Suppressor macrophage (primary cell): ENCODE data around the gene CTNNA2.

Experiments
- DNase-seq, 4 experiments: peaks; one replicate each; pipeline ENCODE4 v3.0.0-alpha.2; 2020 to 2022

Gene CTNNA2

DNA sequence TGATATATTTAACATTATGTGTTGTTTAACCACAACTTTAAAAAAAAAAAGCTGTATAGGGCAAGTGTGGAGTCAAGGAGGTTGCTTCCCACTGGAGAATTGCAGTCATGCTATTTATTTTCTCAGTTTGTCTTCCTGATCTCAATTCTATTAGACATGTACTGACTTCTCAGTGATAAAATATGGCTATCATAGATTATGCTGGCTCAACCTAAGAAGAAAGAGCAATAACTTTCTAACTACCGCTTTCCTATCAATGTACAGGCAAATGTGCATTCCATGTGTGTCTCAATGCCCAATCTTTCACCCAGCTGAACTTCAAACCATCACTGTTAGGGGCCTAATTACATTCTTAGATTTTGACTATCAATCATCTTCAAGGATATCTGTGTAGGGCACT is 201.4 kb downstream of the CTNNA2 start:
- DNase-seq = no peak

DNA sequence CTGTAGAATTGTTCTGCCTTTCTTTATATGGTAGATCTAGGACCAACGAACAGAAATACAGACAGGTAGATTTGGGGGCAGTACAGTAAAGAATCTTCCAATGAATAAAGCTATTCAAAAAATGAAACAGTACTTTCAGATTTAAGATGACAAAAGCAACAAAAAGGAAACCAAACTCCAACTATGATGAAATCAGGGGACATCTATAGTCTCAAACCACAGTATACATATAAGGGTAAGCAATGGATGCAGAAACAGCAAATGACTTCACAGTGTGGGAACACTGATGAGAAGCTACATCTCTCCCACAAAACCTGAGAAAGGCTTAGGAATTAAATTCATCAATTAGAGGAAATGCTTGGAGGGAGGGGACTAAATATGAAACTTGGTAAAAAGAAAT is 202.5 kb downstream of the CTNNA2 start:
- DNase-seq = no peak

DNA sequence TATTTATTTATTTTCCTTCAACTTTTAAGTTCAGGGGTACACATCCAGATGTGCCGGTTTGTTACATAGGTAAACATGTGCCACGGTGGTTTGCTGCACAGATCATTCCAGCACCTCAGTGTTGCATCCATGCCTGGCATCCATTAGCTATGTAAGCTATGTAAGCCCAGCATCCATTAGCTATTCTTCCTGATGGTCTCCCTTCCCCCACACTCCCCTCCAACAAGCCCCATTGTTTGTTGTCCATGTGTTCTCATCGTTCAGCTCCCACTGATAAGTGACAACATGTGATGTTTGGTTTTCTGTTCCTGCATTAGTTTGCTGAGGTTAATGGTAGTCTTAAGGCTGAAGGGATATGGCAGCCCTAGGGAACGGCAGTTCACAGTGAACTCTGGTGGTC is 203.4 kb downstream of the CTNNA2 start:
- no peak for DNase-seq

DNA sequence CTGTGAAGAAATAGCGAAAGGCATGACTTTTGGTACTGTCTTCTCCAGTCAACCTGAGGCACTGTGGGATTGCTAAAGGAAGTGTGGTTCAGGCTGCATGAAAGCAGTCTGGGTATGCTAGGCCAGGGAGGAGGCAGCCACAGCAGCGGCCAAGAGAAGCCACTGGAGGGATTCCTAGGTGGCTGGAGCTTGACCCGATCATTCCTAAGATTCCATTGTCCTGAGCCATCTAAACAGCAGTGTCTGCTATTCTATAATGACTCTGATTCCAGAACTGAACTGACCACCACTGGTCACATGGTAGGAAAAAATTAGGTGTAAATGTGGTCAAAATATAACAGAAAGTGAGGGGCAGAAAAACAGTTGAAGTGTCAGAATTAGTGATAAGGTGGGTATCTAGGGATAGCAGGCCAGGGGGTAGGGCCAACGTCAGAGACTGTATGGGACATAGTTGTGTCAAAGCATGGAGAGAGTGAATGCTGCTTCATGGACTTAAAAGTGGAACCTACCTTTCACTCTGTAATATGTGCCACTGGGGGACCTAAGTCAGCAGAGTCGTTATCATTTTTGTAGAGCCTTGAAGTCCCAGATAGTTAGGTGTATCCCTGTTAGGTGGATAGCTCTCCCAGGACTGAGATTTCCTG is 204.6 kb downstream of the CTNNA2 start:
- DNase-seq = no peak

DNA sequence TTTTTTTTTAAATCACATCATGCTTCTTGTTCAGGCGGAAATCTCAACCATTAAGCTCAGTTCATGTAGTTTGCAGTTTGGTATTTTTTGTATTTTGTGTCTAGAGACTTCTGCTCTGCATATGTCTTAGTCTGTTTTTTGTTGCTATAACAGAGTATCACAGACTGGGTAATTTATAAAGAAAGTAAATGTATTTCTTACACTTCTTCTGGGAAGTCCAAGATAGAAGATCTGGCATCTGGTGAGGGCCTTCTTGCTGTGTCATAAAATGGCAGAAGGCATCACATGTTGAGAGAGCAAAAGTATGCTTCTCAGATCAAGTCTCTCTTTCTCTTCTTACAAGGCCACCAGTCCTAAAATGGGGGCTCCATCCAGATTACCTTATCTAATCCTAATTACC is 208.2 kb downstream of the CTNNA2 start:
- no peak for DNase-seq

DNA sequence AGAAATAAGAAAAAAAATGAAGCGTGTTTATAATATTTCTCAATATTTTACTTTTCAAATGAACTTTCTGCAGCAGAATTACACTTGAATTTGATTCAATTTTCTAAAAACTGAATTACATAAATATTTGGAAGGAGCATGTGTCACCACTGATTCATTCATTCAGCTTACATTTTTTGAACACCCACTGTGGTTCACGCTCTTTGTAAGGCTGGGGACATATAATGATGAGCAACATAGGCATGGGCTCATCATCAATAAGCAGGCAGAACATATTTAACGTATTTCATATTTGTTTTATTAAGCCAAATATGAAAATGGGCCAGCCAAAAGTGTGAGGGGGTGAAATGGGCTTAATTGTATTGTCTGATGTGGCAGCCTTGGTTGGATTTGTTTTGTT is 209.1 kb downstream of the CTNNA2 start:
- DNase-seq = no peak

DNA sequence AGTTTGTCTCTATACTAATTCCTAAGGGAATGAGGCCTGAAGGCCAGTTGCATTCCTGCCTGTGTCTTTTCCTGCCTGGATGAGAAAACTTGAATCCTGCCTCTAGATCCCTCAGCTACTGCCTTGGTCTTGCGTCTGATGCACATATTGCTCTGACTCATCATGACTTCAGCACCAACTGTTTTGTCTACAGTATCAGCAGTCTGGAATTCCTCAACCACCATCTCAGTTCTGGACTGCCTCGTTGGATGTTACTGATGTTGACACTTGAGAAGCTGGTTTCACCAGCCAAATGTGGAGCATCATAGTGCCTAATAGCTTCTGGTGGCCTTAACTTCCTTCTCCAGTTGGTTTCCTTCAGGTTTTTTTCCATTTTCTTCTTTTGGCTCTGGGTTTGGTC is 211.0 kb downstream of the CTNNA2 start:
- DNase-seq = no peak

DNA sequence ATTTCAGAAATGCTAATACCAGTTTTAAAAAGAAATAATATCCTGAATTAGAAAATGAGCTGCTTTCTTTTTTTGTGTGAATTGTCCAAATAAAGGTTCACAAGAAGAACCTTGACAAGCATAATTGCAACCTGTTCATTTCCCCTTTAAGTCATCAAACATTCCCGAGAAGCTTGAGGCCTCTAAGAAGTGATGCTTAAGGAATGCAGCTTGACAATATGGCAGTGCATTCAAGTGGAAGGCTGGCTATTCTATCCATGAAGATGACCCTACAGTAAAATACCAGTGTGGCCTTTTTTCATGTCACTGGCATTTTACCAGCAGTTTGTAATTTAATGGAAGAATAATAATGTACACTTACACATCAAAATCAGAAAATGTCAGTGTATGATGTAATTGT is 216.7 kb downstream of the CTNNA2 start:
- no peak for DNase-seq

DNA sequence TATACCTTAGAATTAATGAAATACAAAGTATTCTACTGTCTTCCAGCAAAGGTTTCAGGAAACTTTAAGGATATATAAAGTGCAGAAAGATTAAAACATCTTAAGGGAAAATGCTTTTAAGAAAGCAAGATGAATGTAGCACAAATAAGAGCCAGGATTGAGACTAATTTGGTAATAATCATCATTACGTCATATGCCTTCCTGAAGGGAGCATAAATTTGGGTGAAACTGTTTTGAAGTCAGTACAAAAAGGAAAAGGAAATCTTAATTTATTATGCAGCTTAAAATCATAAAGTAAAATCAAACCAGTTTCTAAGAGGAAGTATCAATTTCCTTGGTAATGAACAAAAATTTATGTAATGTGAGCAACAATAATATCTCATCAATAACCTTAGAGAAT is 221.7 kb downstream of the CTNNA2 start:
- no peak for DNase-seq

DNA sequence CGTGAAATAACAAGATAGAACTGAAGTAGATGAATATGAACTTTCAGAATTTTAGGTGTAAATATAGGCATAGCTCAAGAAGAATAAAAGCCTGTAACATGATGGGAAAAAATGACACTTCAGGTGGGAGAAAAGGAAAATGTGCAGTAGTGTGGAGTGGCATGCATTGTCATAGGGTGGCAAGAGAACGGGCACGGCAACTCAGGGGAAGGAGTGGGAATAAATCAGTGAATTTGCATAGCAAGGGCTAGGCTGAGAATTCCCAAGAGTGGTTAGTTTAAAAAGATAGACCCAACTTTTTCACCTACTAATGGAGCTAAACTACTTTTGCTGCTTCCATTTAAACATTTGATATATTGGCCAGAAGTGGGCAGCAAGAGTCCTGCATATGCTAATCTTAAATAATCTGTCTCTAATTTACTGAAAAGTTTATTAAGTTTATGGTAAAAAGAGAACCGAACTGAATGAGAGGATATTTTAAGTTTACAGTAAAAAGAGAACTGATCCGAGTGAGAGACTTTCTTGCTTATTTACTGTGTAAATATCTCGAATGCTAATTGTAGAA is 228.1 kb downstream of the CTNNA2 start:
- DNase-seq = no peak

DNA sequence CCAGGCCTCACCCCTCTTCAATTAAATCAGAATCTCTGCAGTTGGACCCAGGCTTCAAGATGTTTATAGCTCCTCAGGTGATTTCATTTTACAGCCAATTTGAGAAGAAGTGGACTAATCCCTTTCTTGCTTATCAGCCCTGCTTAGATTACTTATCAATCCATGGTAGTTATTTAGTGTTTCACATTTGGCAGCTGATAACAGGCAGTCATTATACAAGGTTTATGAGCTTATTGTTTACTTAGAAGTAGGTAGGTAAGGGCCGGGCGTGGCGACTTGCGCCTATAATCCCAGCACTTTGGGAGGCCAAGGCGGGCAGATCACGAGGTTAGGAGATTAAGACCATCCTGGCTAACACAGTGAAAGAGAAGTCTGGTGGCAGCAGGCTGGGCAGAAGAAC is 237.5 kb downstream of the CTNNA2 start:
- no peak for DNase-seq

DNA sequence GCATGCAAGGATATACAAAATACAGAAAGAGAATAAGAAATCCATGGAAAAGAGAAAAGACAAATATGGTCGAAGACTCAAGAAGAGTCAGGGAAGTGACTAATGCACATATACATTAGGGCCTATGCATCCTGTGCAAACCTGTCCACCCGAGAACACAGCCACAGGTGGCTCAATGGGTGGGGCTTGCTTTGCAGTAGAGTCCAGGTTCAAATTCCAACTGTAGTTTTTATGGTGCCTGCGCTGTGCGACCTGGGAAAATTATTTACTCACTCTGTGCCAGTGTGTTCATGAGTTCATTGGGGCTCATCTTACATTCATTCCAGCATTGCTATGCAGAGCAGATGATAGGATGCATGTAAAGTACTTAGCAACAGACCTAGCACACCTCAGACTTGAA is 244.7 kb downstream of the CTNNA2 start:
- DNase-seq = no peak

DNA sequence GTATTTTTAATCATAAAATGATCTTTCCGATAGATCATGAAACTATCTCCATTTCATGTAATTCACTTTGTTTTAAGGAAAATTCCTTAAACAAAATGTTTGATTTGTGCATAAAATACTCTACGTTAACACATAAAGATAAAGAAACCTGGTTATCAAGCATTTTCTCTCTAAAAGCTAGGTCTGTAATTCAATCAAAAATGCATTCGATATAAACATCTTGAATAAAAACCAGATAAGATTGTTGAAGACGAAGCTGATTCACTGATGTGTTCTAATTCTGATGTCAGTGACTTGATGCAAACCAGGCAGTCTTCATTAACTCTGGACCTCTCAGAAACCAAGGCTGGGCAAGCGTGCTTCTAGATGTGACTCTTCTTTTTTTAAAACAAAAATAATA is 245.2 kb downstream of the CTNNA2 start:
- DNase-seq = no peak

DNA sequence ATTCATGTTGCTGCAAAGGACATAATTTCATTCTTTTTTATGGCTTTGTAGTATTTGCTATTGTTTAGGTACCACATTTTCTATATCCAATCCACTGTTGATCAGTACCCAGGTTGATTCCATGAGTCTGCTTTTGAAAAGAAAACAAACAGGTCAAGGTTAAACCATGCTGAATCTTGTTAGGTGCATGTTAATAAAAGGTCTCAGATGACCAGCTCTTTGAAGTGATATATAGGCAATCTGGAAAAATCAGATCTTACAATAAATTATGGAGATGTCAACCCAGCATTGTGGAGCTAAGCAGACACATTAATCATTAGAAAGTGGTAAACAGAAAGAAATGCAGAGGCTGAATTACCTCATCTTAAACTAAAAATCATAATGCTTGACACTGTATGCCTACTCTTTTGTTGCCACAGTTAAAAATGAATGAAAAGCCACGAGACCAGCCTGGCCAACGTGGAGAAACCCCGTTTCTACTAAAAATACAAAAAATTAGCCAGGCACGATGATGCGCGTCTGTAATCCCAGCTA is 246.0 kb downstream of the CTNNA2 start:
- DNase-seq = no peak

DNA sequence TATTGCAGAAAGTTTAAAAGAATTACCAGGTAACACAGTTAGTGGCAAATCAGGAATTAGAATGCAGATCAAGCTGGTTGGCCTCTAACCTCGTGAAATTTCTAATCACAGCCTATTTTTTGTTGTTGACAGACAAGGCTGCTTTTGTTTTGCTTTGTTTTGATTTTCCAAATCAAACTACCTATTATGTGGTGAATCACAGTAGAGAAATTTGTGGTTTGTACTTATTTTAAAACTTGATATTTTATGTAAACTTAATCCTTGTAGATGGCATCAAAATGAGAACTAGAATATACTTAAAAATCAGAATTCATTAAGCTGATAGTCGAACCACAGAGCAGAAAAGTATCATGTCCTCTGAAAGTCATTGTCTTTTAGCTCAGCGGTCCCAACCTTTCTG is 258.1 kb downstream of the CTNNA2 start:
- DNase-seq = no peak

DNA sequence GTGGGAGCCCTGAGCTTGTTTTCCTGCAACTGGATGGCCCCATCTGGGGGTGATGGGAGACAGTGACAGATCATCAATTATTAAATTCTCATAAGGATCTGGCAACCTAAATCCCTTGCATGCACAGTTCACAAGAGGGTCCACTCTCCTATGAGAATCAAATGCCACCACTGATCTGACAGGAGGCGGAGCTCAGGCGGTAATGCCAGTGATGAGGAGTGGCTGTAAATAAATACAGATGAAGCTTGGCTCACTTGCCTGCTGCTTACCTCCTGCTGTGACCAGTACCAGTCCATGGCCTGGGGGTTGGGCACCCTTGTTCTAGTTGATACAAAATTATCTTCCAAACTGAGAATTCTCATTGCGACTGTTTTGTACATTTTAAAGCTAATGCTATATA is 258.6 kb downstream of the CTNNA2 start:
- DNase-seq = no peak

DNA sequence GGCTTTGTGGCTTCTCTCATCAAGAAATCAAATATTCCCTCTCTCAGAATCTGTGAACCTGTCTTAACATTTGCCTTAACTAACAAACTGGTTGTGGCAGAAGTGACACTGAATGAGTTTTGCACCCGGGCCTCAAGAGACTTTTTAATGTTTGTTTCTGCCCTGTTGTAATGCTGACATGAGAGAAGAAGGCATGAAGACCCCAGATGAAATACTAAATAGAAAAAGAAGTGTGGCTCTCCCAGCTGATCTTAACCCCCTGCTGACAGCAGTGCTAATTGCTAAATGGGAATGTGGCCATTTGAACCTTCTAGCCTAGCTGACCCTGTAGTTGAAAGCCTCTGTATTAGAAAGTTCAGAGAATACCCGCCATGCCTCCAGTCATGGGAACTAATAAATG is 261.2 kb downstream of the CTNNA2 start:
- no peak for DNase-seq

DNA sequence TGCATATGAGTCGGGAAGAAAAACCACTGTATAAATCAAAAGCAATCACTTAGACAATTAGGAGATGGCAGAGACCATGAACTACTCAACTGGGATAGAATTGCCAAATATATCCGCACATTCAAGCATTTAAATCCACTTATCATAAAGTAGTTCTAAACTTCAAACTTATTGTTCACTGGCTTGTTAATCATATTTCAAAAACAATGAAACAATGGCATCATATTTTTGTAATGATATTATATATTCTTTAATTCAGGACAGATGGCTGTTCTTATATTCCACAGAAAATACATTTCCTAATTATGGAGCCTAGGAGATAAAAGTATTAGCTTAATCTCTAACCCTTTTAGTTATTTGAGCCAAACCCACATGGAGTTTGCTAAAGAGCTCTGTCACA is 263.6 kb downstream of the CTNNA2 start:
- no peak for DNase-seq

DNA sequence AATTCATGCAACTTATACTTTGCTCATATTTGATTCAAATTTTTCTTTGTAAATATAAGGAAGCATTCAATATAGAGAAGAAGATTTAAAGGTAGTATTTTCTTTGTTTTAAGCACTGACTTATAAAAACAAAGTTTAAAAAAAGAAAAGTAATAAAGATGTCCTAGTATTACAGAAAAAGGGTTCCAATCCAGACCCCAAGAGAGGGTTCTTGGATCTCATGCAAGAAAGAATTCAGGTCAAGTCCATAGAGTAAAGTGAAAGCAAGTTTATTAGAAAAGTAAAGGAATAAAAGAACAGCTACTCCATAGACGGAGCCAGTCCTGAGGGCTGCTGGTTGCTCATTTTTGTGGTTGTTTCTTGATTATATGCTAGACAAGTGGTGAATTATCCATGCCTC is 267.9 kb downstream of the CTNNA2 start:
- no peak for DNase-seq

DNA sequence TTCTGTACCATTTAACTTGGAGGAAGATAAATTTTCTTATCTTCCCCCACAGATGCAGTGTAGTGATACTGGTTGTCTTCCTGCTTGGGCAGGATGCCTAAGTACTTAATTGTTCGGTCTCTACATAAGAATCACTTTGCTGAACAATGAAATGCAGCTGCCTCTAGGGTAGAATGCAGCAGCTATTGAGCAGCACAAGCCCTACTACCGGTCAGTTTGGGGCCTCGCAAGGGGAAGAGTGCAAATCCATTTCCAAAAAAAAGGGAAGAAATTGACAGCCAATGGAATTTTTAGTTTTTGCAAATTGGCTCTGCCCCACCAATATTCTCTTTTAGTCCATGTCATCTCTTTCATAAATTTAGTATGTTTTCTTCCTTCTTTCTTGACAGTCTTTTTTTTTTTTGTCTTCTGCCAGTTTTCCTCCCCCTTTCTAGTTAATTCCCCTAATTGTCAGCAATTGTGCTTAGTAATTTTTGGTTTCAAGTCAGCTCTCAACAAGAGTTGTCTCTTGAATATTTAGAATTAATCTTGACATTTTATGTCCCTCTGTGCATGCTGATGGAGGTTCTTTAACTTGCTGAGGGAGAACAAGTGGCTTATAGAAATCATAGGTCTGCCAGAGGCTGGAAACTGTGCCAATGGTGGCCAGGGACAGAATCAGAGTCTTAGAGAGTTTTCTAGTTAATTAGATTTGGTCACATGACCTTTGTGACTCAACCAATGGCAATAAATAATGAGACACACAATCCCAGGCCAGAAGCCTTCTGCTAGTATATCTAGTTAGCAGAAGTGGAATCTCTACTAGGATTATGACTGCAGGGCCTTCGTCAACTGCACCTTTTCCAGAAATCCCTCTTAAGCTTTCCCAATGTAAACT is 270.0 kb downstream of the CTNNA2 start:
- DNase-seq = no peak

DNA sequence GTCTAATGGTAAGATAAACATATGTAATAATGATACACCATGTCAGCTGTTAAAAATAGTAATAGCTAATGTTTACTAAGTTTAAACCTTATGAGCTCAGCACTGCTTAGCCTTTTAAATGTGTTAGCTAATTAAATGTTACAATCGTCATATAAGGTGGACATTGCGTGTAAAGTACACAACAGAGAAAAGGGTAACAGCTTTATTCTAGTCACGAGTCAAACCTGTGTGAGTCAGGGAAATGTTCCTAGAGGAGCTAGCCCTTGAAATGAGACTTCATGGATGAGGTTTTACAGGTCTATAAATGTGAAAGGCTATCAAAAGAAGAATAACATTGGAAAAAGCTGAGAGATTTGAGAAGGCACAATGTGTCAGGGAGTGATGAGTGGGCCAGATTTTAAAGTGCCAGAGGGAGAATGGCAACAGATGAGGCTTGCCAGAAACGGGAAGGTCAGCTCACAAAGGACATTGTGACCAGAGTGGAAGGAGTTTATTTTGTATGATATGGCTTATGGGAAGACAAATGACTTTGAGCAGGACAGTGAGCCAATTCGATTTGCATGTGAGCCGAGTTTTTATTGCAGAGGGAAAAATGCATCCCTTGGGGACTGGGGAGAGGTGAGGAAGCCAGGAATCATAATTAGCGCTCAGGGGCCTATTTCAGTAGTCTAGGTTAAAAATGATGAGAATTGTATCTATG is 276.3 kb downstream of the CTNNA2 start:
- no peak for DNase-seq

DNA sequence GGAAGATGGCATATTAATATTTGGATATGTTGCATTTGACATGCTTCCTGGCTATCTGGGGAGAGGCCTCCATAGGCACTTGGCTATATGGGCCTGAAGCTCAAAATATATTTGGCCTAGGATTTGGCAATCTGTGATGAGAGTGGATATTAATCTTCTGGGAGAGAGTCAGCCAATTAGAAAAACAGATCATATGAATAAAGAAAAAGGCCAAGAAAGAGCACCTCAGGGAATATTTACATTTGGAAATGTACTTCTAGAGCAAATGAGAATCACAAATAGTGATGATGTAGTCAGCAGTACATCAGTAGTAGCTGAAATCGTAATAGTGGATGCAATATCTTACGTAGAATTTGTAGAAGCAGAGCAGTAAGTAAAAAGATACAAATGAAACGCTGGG is 277.0 kb downstream of the CTNNA2 start:
- no peak for DNase-seq

DNA sequence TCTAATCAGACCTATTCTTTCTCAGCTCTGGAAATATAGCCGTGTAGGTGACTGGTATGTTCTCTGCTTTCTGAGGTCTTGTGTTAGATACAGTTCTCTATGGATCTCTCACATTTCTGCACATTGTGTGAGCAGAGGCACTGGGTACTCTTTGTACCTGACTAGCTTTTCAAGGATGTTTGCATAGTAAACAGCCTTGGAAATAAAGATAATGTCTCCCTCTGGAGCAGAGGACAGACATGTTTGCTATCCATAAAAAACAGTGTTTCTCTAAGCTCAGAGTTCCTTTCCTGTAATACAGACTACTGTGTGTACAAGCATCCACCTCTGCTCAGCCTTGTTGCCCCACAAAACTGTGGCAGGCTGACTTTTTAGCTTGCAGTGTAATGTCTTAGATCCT is 279.2 kb downstream of the CTNNA2 start:
- no peak for DNase-seq
